ENCODE measurements around the gene ASTN2. TPM values are rescaled to one million over a fixed set of nuclear protein-coding genes. Genes with fewer than 3 reads are reported as not detected.

The ASTN2 gene
- total RNA-seq, 4 donors from 2014 or later: 3.3 to 10.2 (median 6.3) TPM

GRCh38 chr9:116656501-116656971 is 758.3 kb downstream of the ASTN2 start:
- no peaks in the 10 kb centered on the region for H3K4me1 ChIP-seq
- no peak for TF ChIP-seq CTCF (IDR thresholded peaks at IDR 0.05)
- no peak for TF ChIP-seq POLR2A (IDR thresholded peaks at IDR 0.05)
- no peaks in the 10 kb centered on the region for H3K36me3 ChIP-seq
- no peaks in the 10 kb centered on the region for H3K9me3 ChIP-seq
- H3K27me3 ChIP-seq: no peaks in the 10 kb centered on the region
- no peak overlapping the region for H3K27ac ChIP-seq
- DNase-seq: no peak
- no peak overlapping the region for H3K4me3 ChIP-seq

GRCh38 chr9:116654059-116654355 is 760.9 kb downstream of the ASTN2 start:
- no peak overlapping the region for H3K4me3 ChIP-seq
- no peak for DNase-seq
- H3K9me3 ChIP-seq: no peaks in the 10 kb centered on the region
- no peaks in the 10 kb centered on the region for H3K36me3 ChIP-seq
- H3K27me3 ChIP-seq: no peaks in the 10 kb centered on the region
- no peaks in the 10 kb centered on the region for H3K4me1 ChIP-seq
- no peak overlapping the region for H3K27ac ChIP-seq
- TF ChIP-seq CTCF (IDR thresholded peaks at IDR 0.05) (no peak), POLR2A (IDR thresholded peaks at IDR 0.05) (no peak)

- TF ChIP-seq POLR2A (IDR thresholded peaks at IDR 0.05) (no peak), CTCF (IDR thresholded peaks at IDR 0.05) (no peak)
- Histone ChIP-seq H3K9me3 (no peaks in the 10 kb centered on the region), H3K27ac (no peak overlapping the region), H3K4me1 (no peaks in the 10 kb centered on the region), H3K4me3 (no peak overlapping the region), H3K27me3 (no peaks in the 10 kb centered on the region), H3K36me3 (no peaks in the 10 kb centered on the region)
- DNase-seq: no peak
Measured at GRCh38 chr9:116653348-116654058, 761.4 kb downstream of the ASTN2 start.

GRCh38 chr9:116647515-116647809 is 767.4 kb downstream of the ASTN2 start:
- no peaks in the 10 kb centered on the region for H3K27me3 ChIP-seq
- no peak overlapping the region for H3K4me3 ChIP-seq
- H3K36me3 ChIP-seq: no peaks in the 10 kb centered on the region
- H3K4me1 ChIP-seq: no peaks in the 10 kb centered on the region
- DNase-seq: no peak
- no peaks in the 10 kb centered on the region for H3K9me3 ChIP-seq
- H3K27ac ChIP-seq: no peak overlapping the region
- TF ChIP-seq CTCF (IDR thresholded peaks at IDR 0.05) (no peak), POLR2A (IDR thresholded peaks at IDR 0.05) (no peak)

GRCh38 chr9:116646661-116647514 is 768.0 kb downstream of the ASTN2 start:
- H3K27ac ChIP-seq: no peak overlapping the region
- no peaks in the 10 kb centered on the region for H3K36me3 ChIP-seq
- no peaks in the 10 kb centered on the region for H3K9me3 ChIP-seq
- no peaks in the 10 kb centered on the region for H3K4me1 ChIP-seq
- H3K27me3 ChIP-seq: no peaks in the 10 kb centered on the region
- TF ChIP-seq CTCF (IDR thresholded peaks at IDR 0.05): peak in 4 of 6 experiments; percentile 27 to 56 (median 43)
- TF ChIP-seq POLR2A (IDR thresholded peaks at IDR 0.05): no peak
- no peak for DNase-seq
- no peak overlapping the region for H3K4me3 ChIP-seq

Data from Peyer's patch (tissue), 4 donors.